Gastrocnemius medialis (tissue), 4 donors: Measurements from ENCODE around the gene OR7C1.

Source experiments
- CTCF ChIP-seq, 5 experiments: fragments of 450-650 bp in 3 of 5; fragments of 200-600 bp in 2 of 5; sonication (generic) in 2 of 5; IDR thresholded peaks in 4 of 5; conservative IDR thresholded peaks in 1 of 5; 1 replicate in 4 of 5; 2 replicates in 1 of 5; pipeline ENCODE4 v1.5.1; 2016 to 2019; ENCODE audit warnings: antibody characterized with exemption in 5 of 5, mild to moderate bottlenecking in 3 of 5, moderate library complexity in 3 of 5
- POLR2A ChIP-seq, 2 donors: fragments of 450-650 bp; IDR thresholded peaks; one replicate each; pipeline ENCODE4 v1.6.1; 2017; ENCODE audit warnings: antibody characterized with exemption in 2 of 2, mild to moderate bottlenecking in 2 of 2, moderate library complexity in 2 of 2

DNA sequence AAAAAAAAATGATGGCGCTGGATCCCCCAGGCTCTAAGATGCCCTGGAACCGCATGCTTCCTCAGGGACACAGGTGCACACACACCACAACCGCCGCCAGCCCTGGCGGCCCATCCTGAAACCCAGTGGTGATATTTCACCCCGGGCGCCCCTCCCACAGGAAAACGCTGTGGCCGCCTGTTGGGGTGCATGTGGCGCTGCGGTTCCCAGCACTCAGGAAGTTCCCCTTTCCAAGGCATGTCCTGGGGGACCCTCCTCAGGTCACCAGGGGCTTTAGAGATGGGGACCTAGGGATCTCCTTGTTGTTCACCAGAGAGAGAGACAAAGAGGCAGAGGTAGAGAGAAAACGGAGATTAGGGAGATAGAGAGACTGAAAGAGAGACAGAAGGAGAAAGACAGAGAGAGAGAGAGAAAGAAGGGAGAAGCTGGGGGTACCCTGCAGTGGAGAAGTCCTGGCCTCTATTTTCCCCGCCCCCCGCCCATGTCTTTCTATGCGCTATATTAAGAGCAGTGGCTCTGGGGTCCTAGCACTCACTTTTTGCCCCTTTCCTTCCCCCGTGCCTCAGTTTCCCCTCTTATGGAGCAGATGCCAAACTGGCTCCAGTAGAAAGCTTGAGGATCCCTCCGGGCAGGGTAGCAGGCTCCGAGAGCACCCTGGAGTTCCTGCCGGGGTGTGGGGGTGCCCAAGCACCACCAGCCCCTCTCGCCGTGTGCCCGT is 59.0 kb downstream of the OR7C1 start:
- TF ChIP-seq CTCF (IDR thresholded peaks at IDR 0.05 in 4 of 5, conservative IDR thresholded peaks at IDR 0.05 in 1 of 5) (no peak), POLR2A (IDR thresholded peaks at IDR 0.05) (no peak)
